Stimulated activated CD4-positive, alpha-beta T cell treated with anti-CD3 and anti-CD28 coated beads, Interleukin-2, amount 100 ng/mL, for 24 hours (primary cell): ENCODE measurements around the gene CADM2.
"Not testable (repeated sequence)": the region's sequence is repeated elsewhere in the genome, so short reads cannot be mapped to it uniquely, and the experiment has no call there.

Experiments used
- DNase-seq, 2 donors: peaks; one replicate each; pipeline ENCODE4 v3.0.0-alpha.2; 2020

CADM2 gene

DNA sequence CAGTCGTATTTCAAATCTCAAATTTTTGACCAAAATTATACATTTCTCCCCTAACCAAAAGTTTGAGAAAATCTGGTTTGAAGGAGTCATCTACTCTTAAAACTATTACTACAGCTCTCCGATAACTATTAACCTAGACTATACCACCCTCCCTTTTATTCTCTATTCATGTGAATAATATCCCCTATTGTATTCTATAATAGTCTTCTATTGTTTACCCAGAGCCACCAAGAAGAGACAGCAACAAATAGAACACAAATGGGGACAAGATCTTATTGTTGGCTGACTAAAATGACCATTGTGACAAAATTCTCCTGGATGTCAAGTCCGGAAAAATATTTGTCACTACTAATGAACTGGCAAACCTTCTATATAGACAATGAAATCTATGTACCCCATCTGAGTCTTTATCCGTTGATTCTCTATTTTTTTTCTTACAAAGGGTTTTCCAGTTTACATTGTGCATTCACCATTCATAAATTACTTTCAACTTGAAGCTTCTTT lies 618.0 kb downstream of the CADM2 start:
- DNase-seq = no peak

DNA sequence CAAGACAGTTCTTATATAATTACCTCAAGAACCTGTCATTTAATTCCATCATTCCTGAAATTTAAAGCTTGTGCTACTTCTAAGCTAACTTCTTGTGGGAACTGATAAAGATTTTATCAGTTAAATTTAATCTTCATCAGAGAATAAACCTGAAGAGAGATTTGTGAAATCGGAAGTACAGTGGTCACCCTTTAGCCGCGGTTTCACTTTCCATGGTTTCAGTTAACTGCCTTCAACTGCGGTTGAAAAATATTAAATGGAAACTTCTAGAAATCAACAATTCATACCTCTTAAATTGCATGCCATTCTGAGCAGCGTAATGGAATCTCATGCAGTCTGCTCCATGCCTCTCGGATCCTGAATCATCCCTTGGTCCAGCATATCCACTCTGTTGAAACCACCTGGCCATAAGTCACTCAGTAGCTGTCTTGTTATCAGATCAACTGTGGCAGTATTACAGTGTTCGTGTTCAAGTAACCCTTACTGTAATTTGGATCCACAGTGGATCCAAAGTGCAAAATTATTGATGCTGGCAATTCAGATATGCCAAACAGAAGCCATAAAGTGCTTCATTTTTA lies 626.1 kb downstream of the CADM2 start:
- no peak for DNase-seq

DNA sequence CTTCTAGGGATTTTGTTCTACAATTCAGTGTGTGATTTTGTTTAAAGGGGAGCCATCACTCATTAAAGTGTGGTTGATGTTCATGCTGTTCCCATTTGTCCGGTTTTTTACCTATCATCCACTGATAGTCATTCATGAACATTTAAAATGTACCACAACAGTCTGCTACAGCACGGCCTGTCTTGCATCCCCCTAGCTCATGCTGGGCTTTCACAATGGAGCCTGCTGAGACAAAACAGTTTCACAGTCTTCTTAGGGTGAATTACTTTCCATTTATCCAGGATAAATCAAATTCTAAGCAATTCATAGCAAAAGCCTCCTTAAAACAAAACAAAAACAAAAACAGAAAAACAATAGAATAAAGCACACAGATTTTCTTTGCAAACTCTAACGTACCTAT lies 627.2 kb downstream of the CADM2 start:
- no peak for DNase-seq

DNA sequence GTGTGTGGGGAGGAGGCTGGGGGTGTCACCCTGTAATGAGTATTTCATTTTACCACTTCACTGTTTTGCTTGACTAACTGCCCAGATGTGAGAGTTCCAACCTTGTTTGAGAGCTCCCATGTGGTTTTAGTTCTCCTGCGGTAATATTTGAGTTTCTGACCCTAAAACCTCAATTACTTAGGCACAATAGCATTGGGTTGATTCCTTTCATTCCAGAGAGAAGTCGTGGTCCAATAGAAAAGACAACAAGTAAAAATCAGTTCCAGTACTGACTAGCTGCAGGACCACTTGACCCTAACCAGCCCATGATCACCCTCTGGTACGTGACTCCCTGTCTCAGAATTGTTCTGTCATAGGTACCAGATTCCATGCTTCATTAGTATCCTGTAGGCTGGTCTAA lies 630.4 kb downstream of the CADM2 start:
- no peak for DNase-seq

DNA sequence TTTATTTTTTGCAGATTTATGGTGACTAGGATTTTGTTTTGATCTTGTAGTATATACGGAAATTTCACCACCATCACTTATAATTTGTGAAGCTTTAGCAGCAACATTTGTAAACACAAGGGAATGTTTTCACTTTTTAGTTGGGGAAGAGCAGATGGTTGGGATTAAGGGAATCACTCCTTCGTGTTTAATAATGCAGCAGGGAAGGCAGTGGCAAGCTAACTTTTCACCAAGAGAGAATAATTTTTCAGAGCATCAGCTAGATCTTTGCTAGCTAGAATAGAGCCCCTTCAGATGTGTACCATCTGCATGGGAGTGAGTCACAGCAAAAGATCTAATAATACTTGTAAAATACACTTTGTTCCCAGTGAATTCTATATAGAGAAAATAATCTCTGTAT lies 632.7 kb downstream of the CADM2 start:
- DNase-seq = no peak

DNA sequence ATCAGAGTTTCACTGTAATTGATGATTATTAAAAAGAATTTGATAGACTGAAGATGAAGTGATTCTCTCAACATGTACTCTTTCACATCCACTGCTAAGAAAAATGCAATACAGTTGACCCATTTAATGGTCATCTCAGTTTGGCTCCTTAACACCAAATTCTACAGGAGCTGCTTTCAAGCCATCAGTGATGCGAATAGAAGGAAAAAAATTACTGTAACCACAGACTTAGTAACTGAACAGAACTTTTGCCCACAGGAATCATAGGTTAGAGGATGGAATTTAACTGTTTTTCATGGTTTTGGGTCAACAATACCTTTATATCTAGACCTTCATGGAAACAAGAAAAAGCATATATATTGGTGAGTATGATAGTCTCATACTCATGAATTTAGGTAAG lies 633.5 kb downstream of the CADM2 start:
- no peak for DNase-seq

DNA sequence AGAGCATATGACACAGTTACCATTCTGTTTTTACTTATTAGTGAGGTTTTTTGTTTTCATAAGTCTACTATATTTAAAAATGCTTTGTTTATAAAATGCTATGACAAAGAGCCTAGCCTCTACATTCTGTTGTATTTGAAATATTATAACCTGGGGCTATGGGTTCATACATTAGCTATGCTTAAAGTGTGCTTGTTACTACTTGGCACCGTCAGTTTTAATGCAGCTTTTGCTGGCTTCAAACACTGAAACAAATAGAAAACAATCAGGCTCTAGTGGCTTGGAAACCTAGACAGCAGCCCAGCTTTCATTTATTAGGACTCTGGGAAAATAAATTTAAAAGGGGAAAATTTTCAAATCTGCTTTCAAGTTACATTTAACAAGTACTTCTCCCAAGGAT lies 635.9 kb downstream of the CADM2 start:
- no peak for DNase-seq

DNA sequence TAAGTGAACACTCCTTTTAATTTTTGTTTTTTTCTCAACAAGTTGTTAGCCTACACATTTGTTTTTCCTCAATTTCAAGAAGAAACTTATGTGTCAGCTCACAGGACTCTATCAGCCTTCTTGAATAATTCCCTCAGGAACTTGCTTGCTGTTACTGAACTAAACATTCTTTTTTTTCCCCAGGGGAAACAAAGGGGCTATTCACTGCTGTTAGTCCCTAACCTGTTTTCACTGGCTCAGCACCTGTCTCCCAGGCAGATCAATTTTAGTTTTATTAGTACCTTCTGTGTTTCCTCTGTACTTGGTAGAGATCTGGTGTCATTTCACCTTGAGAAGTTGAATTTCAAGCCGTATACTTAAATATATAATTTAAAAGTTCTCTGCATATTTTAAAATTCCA lies 644.6 kb downstream of the CADM2 start:
- DNase-seq = no peak

DNA sequence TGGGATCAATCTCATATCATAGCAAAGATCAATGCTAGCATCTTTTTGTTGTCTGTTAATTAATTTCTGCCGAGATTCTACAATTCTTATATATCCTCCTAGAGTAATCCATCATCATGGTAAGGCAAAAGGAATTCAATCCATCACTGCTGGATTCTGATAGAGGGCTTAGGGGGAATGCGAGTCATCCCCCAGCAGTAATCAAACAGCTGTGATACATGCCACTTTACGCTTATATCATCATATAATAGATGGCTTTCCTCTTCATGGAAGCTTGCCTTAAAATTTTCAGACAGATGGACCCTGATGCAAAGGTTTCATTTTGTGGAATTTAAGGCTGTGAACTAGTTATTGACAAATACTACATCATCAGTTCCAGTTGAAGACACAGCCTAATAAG lies 645.9 kb downstream of the CADM2 start:
- DNase-seq = no peak

DNA sequence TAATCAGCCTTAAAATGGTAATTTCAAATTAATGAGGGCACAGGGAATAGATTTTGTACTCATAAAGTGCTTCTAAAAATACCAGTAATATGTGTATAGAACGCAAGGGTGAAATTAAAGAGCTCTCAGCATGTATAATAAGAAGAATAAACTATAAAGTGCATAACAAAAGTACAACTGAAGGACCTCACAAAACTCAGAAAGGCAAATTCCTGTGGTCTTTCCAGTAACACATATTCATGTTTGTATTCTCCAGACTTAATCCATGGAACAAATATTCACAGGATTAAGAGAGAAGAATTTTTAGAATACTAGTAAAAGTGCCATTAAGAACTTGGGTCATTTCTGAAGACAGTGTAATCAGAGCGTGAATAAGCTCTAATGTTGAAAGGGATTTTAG lies 646.3 kb downstream of the CADM2 start:
- no peak for DNase-seq

DNA sequence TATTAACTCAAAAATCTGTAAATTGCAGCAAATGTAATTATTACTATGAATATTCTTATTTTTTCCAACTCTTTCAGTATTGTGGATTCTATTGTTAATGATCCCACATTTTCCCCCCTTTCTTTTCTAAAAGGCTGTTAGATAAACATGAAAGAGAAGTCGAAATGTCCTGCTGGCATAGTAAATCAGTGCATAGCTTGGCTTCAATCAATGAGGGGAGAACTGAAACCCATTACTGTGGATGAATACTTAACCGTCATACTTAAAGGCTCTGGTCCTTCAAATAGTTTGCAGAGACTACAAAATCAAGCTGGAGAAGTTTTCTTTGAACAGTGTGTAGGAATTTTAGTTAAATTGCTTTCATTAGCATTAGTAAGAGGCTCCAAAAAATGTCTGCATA lies 667.9 kb downstream of the CADM2 start:
- DNase-seq = no peak

DNA sequence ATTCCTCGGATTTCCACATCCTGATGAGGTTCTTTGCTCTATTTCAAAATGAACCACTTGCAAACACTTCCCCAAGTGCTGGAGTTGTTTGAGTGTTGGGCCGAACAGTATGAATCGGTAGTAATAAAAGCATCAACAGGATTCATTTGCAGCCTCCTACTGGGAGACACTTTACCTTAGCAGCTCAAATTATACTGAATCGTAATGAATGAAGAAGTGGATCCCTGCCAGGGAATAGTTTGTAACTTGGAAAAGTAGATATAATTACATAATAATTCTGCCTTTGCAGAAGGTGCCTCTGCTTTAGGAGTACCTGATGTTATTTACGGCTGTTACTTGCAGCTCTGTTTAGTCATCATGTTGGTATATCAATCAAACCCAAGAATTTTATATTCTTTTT lies 669.1 kb downstream of the CADM2 start:
- no peak for DNase-seq

DNA sequence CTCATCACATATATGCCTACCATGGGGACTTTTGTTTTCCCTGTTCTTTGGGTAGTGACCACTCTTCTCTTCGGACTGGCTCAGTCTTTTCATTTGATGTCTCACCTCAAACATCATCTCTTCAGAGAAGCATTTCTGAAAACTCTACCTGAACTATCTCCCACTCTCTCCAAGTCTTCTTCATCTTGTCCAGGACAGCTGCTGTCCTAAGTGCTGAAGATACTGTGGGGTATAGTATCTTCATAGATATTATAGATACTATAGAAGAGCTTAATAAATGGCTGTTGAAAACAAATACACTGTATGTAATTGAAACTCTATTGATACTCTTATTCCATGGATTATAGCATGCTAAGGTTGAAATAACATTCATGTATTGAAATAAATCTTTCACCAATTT lies 672.3 kb downstream of the CADM2 start:
- no peak for DNase-seq

DNA sequence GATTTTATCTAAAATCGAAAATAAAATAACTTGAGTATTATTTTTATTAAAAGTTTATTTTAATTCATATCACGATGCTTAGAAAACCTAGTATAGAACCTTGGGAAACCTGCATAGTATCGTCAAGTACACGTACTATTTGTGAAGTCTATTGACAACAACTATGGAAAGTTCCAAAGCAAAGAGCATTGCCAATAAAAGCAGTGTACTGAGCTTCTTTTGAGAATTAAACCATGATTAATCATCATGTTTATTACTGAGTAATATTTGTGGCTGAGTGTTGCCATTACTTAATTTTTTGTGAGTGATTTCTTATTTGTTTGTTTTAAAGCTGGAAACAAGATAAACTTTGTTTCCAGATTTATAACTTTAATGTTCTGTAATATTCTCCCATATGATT lies 674.1 kb downstream of the CADM2 start:
- no peak for DNase-seq

DNA sequence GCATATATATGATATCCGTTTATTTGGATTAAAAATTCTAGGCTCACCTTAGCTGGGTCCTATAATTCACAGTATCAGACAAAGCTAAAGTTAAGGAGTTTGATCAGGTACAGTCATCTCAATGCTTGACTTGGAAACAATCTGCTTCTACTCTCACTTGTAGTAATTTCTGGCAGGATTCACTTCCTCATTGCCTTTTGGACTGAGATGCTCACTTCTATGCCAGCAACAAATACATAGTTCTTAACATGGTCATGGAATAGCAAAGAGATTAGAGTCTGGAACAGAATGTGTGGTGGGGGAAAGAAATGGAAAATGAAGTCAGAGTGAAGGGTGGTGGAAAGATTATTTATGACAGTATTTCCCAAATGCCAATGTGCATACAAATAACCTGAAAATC lies 693.6 kb downstream of the CADM2 start:
- no peak for DNase-seq

DNA sequence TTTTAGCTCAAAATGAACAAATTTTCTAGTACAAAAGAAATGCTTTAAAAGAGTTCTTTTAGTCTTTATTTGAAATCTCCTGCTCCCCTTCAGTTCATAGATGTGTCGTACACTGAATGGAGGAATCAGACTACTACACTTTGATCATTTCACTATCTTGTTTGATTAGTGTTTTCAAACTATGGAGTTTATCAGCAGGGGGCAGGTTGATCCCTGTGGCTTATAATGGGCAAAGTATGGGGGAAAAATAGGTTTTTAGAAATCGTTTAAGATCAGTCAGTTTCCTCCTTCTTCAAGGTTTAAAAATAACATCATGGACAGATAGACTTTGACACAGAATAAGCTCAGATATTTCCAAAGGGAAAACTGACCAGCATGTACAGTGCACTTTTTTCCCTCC lies 701.7 kb downstream of the CADM2 start:
- DNase-seq = no peak

DNA sequence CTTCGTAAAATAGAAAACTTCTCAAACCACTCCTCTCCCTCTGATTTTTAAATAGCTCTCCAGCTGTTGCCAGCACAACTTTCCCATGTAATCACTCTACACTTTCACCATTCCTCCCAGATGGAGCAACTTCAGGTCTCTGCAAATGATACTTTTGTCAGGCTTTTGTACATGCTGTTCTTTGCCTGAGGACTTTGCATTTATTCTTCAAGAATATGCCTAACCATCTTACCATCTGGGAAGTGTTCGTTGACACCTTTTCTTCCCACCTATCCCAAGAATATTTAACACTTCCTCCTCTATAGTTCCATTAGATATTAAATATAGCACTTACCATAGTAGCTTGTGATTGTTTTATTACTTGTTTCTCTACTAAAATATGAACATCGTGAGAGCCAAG lies 703.7 kb downstream of the CADM2 start:
- DNase-seq = no peak

DNA sequence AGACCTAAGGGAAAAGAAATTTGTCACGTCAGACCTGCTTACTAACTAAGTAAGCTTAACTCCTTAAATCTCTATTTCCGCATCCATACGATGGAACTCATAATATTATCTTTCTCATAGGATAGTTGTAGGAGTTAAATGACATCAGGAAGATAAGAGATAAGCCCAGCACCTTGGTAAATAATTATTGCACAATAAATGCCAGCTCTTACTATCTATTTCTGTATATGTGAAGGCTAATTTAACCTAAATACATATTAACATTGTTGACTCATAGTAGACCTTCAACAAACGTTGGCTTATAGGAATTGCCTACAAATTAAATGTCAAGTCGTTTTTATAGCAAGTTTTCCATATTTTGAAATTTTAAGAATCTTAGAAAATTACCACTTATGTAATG lies 709.0 kb downstream of the CADM2 start:
- DNase-seq = no peak

DNA sequence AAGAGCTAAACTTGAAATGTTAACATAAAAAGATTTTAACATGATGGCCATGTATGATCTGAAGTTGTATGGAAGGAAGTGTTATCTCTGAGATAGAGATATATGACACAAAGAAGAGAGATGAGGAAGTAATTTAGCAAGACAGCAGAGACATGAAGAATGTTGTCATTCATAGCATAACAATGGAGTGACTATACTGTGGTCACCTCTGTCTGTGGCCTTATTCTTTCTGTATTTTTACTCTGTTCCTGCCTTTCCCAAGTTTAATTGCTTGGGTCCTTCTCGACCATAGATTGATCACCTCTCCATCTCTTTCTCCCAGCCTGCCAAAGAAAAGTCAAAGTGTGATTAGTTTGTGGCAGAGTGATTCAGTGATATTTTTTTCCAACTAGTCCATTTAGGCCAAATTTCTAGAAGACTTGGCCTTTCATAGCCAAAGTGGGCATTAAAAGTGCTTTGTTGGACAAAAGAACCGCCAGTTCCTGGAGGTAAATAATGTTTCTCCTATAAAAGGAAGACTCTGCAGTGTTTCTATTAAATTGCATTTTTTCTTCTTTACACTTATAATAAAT lies 711.9 kb downstream of the CADM2 start:
- no peak for DNase-seq

DNA sequence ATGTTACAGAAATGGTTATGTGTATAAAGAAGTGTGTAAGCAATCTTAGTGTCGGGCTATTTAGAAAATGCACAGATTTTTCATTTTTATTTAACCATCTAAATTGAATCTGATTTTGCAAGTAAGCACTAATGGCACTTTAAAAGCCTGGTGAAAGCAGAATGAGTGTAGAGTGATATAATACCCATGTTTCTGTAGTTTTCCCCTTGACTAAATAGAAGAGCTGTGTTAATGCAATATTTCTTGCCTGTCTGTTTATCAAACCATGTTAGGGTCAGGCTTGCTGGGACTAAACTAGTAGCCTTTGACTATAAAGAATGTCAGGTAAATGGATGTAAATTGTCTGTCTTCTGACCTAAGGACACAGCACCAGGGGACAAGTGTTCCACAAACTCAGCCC lies 714.0 kb downstream of the CADM2 start:
- no peak for DNase-seq

DNA sequence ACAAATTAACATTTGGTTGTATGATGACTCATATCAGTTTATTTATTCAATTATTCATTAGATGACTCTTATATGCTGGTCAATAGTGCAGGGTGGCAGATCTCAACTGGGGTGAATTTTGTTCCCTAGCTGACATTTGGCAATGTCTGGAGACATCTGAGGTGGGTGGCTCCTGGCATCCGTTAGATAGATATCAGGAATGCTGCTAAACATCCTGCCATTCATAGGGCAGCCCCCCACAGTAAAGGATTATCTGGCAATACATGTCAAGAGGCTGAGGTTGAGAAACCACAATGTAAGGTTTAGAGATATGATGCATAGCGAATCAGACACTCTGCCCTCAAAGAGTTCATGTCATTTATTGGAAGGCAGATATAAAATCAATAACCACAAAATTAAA lies 719.9 kb downstream of the CADM2 start:
- no peak for DNase-seq

DNA sequence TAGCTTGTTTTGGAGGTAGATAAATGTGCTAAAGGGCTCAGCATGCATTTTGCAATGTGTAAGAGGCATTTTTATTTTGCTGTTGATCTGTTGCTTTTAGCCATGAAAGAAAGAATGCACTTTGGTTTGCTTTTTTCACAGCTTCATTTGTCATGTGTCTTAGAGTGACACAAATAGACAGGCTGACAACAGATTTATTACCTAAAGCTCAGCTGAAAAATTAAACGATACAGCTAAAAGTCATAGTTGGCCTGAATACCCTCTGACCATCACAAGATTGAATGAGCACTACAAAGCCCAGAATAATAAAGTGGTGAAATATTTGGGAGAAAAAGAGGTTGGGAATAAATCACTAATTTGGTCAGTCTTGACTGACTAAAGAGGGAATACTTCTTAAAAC lies 723.1 kb downstream of the CADM2 start:
- DNase-seq = no peak

DNA sequence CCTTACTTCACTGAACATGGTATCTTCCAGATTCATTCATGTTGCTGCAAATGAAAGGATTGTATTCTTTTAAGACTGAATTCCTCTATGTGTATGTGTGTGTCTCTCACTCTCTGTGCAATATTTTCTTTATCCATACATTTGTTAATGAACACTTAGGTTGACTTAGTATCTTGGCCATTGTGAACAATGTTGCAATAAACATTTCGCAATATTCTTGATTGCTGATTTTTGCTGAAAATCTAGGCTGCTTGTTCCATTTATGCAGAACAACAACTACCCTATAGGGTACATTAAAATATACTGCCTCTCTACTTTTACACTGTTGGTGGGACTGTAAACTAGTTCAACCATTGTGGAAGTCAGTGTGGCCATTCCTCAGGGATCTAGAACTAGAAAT lies 732.4 kb downstream of the CADM2 start:
- no peak for DNase-seq

DNA sequence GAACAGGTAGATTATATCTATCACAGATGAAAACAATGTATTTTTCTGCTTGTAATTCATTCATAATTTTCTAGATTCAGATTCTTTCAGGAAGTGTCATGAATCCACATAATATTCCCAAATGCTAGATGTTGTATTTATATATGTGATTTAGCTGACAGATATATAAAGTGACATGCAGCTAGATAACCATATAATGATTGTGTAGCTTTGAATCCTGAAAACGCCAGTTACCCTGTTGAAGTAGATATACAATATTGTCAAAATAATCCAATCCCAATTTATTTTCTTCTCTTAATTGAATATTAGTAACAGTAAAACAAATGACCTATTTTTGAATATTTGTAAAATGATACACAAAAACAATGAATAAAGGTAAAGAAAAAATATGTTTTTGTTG lies 738.4 kb downstream of the CADM2 start:
- no peak for DNase-seq

DNA sequence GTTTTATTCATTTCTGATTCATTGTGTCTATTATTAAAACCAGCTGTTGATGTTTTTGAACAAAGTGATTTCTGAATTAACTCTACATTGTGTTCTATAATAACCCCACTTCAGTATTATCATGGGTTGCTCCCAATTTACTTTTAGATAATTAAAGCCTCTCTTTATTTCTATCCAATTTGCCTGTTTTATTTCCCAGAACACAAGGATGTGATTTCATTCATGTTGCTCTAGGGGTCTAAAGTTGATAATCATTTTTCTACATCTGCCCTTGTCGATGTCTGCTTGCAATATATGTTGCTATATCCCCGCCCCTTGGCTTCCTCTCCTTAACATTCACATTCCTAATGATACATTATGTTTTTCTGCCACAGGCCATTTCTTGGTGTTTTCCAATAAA lies 747.3 kb downstream of the CADM2 start:
- DNase-seq = no peak

DNA sequence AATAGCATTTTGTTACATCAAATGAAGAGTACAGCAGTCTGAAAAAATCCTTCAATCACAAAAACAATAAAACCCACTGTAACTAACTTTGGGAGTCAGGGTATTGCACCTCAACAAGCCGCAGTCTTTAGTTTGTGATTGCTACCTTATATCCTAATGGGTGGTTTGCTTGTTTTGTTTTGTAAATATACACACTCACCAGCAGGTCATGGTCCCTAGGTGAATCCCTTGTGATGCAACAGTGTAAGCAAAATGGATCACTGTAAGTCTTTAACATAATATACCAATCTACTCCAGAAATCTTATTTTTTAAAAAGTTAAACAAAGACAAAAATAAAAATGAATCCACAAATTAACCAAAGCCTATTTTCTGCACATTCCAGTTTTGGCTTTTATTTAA lies 749.5 kb downstream of the CADM2 start:
- DNase-seq = not testable (repeated sequence)
